Testis (tissue), 2 donors: ENCODE measurements around the gene ARPP21.

Source experiments
- CTCF ChIP-seq, 3 experiments: fragments of 450-650 bp in 2 of 3; fragments of 200-600 bp in 1 of 3; sonication (generic) in 1 of 3; IDR thresholded peaks; one replicate each; pipeline ENCODE4 v1.5.1; 2016 to 2019; ENCODE audit warnings: antibody characterized with exemption in 3 of 3, mild to moderate bottlenecking in 2 of 3, moderate library complexity in 1 of 3
- POLR2A ChIP-seq: fragments of 450-650 bp; IDR thresholded peaks from one replicate; pipeline ENCODE4 v1.6.1; 2017; ENCODE audit warnings: antibody characterized with exemption, mild to moderate bottlenecking, moderate library complexity

GRCh38 chr3:35680866-35681650 lies 41.7 kb downstream of the ARPP21 start:
- TF ChIP-seq CTCF (IDR thresholded peaks at IDR 0.05) (no peak), POLR2A (no peak)
